GM12872 (cell line): ENCODE measurements around the gene CFAP54.

Experiments used
- TF ChIP-seq, protein P1 (sequence below): IDR thresholded peaks from 3 replicates; pipeline ENCODE4 v1.5.1; 2011; ENCODE audit warnings: low read depth, mild to moderate bottlenecking, low read length, moderate library complexity; ENCODE audit not compliant: insufficient read depth

CFAP54 gene

DNA sequence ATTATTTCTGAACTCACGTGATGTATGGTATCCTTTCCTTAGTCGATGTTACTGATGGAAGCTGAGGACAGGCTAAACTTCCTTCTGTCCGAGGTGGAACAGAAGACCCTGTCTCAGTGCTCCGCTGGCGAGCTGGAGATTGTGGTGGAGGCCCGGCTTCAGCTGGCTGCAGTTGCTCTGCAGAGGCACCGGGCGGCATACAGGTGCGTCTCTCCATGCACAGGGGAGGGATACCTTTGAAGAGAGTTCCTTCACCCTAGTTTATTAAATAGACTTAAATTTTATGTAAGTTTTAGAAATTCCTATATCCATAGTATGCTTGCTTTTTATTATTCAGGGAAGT is 231.0 kb downstream of the CFAP54 start:
- TF ChIP-seq, protein P1, sequence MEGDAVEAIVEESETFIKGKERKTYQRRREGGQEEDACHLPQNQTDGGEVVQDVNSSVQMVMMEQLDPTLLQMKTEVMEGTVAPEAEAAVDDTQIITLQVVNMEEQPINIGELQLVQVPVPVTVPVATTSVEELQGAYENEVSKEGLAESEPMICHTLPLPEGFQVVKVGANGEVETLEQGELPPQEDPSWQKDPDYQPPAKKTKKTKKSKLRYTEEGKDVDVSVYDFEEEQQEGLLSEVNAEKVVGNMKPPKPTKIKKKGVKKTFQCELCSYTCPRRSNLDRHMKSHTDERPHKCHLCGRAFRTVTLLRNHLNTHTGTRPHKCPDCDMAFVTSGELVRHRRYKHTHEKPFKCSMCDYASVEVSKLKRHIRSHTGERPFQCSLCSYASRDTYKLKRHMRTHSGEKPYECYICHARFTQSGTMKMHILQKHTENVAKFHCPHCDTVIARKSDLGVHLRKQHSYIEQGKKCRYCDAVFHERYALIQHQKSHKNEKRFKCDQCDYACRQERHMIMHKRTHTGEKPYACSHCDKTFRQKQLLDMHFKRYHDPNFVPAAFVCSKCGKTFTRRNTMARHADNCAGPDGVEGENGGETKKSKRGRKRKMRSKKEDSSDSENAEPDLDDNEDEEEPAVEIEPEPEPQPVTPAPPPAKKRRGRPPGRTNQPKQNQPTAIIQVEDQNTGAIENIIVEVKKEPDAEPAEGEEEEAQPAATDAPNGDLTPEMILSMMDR, result peak; percentile 41; the same call in 2 of the 3 replicates

DNA sequence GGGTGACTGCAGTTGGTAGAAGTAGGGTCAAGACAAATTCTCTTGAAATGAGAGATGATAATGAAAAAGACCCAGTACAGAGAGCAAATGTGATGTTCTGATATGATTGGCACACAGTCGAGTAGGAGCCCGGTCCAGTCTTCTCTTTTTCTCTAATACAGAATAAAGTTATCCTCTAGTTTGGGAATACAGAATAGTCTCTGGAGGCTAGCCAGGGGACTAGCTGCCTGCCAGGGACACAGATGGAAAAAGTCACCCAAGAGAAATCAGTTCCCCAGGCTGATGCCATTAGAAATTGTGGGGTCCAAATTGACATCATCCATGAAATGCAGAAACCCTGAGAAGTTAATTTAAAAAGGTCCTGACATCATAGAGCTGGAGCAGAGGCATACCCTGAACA is 240.5 kb downstream of the CFAP54 start:
- TF ChIP-seq, protein P1, result no peak

DNA sequence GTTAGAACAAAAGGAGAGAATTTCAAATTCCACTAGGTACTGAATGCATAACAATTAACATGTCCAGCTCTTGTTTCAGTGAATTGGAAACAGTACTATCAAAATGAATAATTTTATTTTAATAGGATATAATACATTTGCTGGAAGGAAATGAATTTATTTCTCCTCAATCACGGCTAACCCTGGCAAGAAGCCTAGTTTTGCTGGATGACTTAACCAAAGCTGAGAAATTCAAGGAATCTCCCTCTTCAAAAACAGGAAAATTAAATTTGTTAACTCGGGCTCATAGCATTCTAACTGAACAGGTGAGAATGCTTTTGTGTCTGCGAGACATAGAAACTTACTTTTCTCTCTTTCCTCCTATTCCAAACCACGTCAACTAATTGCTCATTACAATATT is 254.2 kb downstream of the CFAP54 start:
- TF ChIP-seq, protein P1, result no peak

DNA sequence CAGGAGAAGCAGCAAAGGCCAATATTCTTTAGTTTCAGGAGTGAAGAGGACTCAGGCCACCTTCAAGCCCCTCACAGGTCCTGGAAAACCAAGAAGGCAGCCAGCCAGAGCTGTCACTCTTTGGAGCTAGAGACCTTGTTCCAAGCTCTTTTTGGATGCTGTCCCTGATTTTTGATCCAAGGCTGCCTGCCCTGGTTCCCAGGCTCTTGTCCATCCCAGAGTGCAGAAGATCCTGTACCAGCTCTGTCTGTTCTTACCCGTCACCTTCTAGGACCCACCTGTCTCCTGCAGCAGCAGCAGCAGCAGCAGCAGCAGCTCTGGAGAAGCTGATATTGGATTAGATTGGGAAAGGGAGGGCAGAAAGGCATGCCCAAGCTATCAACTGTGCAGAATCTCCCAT is 260.6 kb downstream of the CFAP54 start:
- TF ChIP-seq, protein P1, result no peak

DNA sequence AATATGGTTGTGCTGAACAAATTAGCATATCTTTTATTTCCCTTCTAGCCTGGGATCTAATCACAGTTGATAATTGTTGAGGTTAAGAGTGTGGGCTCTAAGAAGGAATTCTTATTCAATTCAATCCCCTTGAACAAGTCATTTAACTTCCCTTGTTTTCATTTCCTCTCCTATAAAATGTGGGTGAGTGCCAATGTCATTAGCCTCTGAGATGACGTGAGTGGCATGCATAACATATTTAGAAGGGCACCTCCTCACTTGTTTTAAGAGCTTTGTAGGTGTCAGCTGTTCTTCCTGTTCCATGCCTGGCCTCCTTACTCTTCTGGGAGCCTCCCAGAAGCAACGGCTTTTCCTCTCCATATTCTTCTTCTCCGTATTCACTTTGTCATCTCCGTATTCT is 262.2 kb downstream of the CFAP54 start:
- TF ChIP-seq, protein P1, result no peak

DNA sequence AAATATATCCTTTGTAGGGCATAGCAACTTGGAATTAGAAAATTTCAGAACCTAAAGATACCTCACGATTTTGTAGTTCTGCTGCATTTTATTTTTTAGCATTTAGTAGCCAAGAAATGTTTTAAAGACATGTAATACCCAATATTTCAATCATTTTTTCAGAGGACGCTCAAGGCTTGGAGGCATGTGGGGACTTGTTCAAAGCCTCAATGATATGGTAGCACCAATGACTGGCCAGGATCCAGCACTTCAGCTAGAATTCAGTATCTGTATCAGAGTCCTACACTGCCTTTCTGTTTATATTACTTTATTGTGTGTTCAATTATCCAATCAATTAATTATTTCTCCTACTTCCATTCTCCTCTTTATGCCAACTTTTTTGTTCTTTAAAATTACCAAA is 262.8 kb downstream of the CFAP54 start:
- TF ChIP-seq, protein P1, result no peak

DNA sequence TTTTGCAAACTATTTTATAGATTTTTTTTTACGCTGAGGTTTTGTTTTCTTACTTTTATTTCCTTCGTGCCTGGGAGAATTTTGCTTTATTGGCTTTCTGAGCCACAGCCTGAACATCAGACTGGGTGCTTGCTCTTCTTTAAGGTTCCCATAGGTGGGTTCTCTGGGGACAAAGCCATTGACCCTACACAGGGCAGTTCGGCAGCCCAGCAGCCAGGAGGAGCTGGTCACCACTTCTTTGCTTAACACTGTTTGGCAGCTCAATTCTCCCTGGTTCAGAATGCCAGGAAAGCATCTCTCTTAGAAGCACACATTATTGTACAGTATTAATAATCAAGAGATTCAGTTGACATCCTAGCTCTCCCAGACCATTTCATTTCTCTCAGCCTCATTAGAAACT is 276.9 kb downstream of the CFAP54 start:
- TF ChIP-seq, protein P1, result peak; percentile 16; the same call in 1 of the 3 replicates

DNA sequence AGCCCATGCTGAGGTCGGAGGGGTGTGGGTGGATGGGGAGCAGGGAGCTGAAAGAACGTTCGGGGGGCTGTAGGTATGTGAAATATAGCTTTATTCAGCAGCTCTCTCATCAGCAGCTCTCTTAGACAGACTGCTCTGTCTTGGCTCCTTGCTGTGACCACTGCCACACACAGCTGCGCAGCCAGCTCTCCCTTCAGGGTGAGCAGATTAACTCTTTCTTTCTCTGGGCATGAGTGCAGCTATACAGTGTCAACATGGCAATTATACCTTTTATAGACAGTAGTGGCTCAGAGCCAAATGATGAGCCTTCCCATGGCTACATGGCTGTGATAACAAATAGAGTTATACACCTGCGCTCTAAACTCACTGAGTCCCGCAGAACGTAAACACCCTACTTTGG is 280.0 kb downstream of the CFAP54 start:
- TF ChIP-seq, protein P1, result no peak
